Neural cell (in vitro differentiated cells): ENCODE data around the gene HNF1B. TPM values are rescaled to one million over a fixed set of nuclear protein-coding genes. Genes with fewer than 3 reads are reported as not detected.

Experiments
- H2AFZ ChIP-seq: fragments of 200-600, 300-800 bp; sonication (generic), shearing (Covaris generic); 2 replicates; pipeline ENCODE4 v1.6.0; 2014; ENCODE audit warnings: low read depth, mild to moderate bottlenecking, antibody characterized with exemption, low read length, moderate library complexity
- H3F3A ChIP-seq: fragments of 200-600 bp; shearing (Covaris generic); 2 replicates; pipeline ENCODE4 v1.6.1; 2016; ENCODE audit warnings: mild to moderate bottlenecking, moderate library complexity, mixed read lengths, antibody characterized with exemption, low read length; ENCODE audit not compliant: insufficient read depth, poor library complexity, severe bottlenecking
- H3K27ac ChIP-seq: fragments of 200-600, 300-800 bp; sonication (generic), shearing (Covaris generic); 2 replicates; pipeline ENCODE4 v1.5.1; 2014; ENCODE audit warnings: mild to moderate bottlenecking, low read length, moderate library complexity
- H3K27me3 ChIP-seq: fragments of 300-800, 200-600 bp; sonication (generic), shearing (Covaris generic); 2 replicates; pipeline ENCODE4 v1.6.0; 2014; ENCODE audit warnings: mild to moderate bottlenecking, low read depth, low read length, moderate library complexity; ENCODE audit not compliant: insufficient read depth
- H3K36me3 ChIP-seq: fragments of 300-800, 200-600 bp; sonication (generic), shearing (Covaris generic); 2 replicates; pipeline ENCODE4 v1.5.1; 2014; ENCODE audit warnings: mild to moderate bottlenecking, antibody characterized with exemption, low read length, moderate library complexity; ENCODE audit not compliant: insufficient read depth
- H3K4me2 ChIP-seq: fragments of 300-800, 200-600 bp; sonication (generic), shearing (Covaris generic); 2 replicates; pipeline ENCODE4 v1.6.0; 2014; ENCODE audit warnings: mild to moderate bottlenecking, low read length
- H3K4me3 ChIP-seq: fragments of 300-800, 200-600 bp; sonication (generic), shearing (Covaris generic); 2 replicates; pipeline ENCODE4 v1.5.1; 2014; ENCODE audit warnings: mild to moderate bottlenecking, low read length, moderate library complexity
- H3K79me2 ChIP-seq: fragments of 200-600 bp; shearing (Covaris generic); replicated peaks from 2 replicates; pipeline ENCODE4 v1.6.0; 2014; ENCODE audit warnings: mild to moderate bottlenecking, low read length, moderate library complexity; ENCODE audit not compliant: insufficient read depth
- H3K9ac ChIP-seq: fragments of 300-800, 200-600 bp; sonication (generic), shearing (Covaris generic); 2 replicates; pipeline ENCODE4 v1.6.1; 2016; ENCODE audit warnings: mild to moderate bottlenecking, low read length, mixed read lengths
- H3K9me2 ChIP-seq: fragments of 200-600 bp; shearing (Covaris generic); 2 replicates; pipeline ENCODE4 v1.6.1; 2016; ENCODE audit warnings: mild to moderate bottlenecking, low read length, mixed read lengths; ENCODE audit not compliant: insufficient read depth
- H3K9me3 ChIP-seq: fragments of 200-600, 300-800 bp; sonication (generic), shearing (Covaris generic); 2 replicates; pipeline ENCODE4 v1.6.1; 2016; ENCODE audit warnings: mild to moderate bottlenecking, mixed run types, low read length, moderate library complexity, mixed read lengths
- H4K20me1 ChIP-seq: fragments of 200-600 bp; shearing (Covaris generic); 2 replicates; pipeline ENCODE4 v1.6.1; 2016; ENCODE audit warnings: mild to moderate bottlenecking, mixed run types; ENCODE audit not compliant: insufficient read depth
- EP300 ChIP-seq: fragments of 450-650 bp; conservative IDR thresholded peaks from 2 replicates; pipeline ENCODE4 v1.6.1; 2014; ENCODE audit warnings: antibody characterized with exemption, mild to moderate bottlenecking, moderate library complexity; ENCODE audit not compliant: poor library complexity, severe bottlenecking
- EZH2 ChIP-seq: fragments of 200-600, 300-800 bp; shearing (Covaris generic), sonication (generic); IDR thresholded peaks from 2 replicates; pipeline ENCODE4 v1.6.1; 2014; ENCODE audit warnings: antibody characterized with exemption, low read length, borderline replicate concordance, mild to moderate bottlenecking; ENCODE audit not compliant: insufficient read depth, poor library complexity, severe bottlenecking
- MXI1 ChIP-seq: fragments of 450-650 bp; conservative IDR thresholded peaks from 2 replicates; pipeline ENCODE4 v1.6.1; 2014; ENCODE audit warnings: antibody characterized with exemption, mild to moderate bottlenecking; ENCODE audit not compliant: poor library complexity, severe bottlenecking
- POLR2AphosphoS5 ChIP-seq: IDR thresholded peaks from 2 replicates; pipeline ENCODE4 v1.6.1; 2012
- RAD21 ChIP-seq: fragments of 450-650 bp; conservative IDR thresholded peaks from 2 replicates; pipeline ENCODE4 v1.6.1; 2014; ENCODE audit warnings: antibody characterized with exemption, mild to moderate bottlenecking, moderate library complexity
- REST ChIP-seq: IDR thresholded peaks from 2 replicates; pipeline ENCODE4 v1.6.1; 2012; ENCODE audit warnings: borderline replicate concordance
- SMC3 ChIP-seq: fragments of 450-650 bp; conservative IDR thresholded peaks from 2 replicates; pipeline ENCODE4 v1.6.1; 2014; ENCODE audit warnings: antibody characterized with exemption, mild to moderate bottlenecking, moderate library complexity; ENCODE audit not compliant: poor library complexity
- TAF1 ChIP-seq: IDR thresholded peaks from 2 replicates; pipeline ENCODE4 v1.6.1; 2012; ENCODE audit warnings: low read depth
- polyA plus RNA-seq: library from polyadenylated mRNA; depleted of rRNA; stranded (reverse); fragments of >200 nt; gene quantifications from 2 replicates; pipeline ENCODE4 v1.2.3, GENCODE V29; 2014
- TF ChIP-seq, protein P1 (sequence below): fragments of 450-650 bp; IDR thresholded peaks from 2 replicates; pipeline ENCODE4 v1.5.1; 2014; ENCODE audit warnings: antibody characterized with exemption, mild to moderate bottlenecking, moderate library complexity; ENCODE audit not compliant: poor library complexity, severe bottlenecking

Gene HNF1B
- polyA plus RNA-seq, 1 donor from 2014 or later = not detected

GRCh38 chr17:37651849-37652248 lies 93.0 kb downstream of the HNF1B start:
- Histone ChIP-seq H3K79me2 (no peaks in the 10 kb centered on the region), H3F3A (no peaks in the 10 kb centered on the region), H3K9me2 (no peaks in the 10 kb centered on the region), H3K27ac (no peak overlapping the region), H3K36me3 (no peaks in the 10 kb centered on the region), H3K9ac (no peak overlapping the region), H4K20me1 (no peaks in the 10 kb centered on the region), H3K4me2 (no peak overlapping the region), H3K4me3 (no peak overlapping the region), H3K9me3 (no peaks in the 10 kb centered on the region), H3K27me3 (peaks cover 4% of the 10 kb centered on the region), H2AFZ (no peak overlapping the region)
- TF ChIP-seq EP300 (no peak), POLR2AphosphoS5 (no peak), EZH2 (no peak), RAD21 (no peak), REST (no peak), MXI1 (no peak), TAF1 (no peak), SMC3 (no peak)
- TF ChIP-seq, protein P1, sequence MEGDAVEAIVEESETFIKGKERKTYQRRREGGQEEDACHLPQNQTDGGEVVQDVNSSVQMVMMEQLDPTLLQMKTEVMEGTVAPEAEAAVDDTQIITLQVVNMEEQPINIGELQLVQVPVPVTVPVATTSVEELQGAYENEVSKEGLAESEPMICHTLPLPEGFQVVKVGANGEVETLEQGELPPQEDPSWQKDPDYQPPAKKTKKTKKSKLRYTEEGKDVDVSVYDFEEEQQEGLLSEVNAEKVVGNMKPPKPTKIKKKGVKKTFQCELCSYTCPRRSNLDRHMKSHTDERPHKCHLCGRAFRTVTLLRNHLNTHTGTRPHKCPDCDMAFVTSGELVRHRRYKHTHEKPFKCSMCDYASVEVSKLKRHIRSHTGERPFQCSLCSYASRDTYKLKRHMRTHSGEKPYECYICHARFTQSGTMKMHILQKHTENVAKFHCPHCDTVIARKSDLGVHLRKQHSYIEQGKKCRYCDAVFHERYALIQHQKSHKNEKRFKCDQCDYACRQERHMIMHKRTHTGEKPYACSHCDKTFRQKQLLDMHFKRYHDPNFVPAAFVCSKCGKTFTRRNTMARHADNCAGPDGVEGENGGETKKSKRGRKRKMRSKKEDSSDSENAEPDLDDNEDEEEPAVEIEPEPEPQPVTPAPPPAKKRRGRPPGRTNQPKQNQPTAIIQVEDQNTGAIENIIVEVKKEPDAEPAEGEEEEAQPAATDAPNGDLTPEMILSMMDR = no peak

DNA sequence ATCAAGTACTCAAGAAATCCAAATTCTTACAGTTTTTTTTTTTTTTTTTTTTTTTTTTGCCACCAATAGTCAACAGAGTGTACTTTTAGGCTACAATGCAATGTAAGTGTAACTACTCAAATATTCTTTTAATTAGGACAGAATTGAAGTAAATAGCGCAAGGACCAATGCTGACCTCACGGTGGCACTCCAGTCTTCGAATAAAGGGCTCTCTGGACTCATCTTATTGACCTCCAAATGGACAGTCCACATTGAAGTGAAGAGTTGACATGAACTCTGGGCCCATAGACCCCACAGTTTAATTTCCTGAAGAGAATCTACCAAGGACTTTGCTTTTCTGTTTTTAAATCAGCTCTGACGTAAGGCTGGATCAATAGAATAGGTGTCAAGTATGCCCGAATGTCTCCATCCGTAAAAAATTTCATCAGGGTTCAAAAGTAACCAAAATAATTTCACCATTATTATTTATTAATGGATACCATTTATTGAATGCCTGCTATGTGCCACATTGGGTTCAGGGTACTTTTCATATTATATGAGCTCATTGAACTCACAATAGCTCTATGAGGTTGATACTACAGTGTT lies 94.3 kb downstream of the HNF1B start:
- H3K36me3 ChIP-seq = no peaks in the 10 kb centered on the region
- H3F3A ChIP-seq = no peaks in the 10 kb centered on the region
- H3K4me2 ChIP-seq = no peak overlapping the region
- TF ChIP-seq SMC3 = peak; percentile 46
- TF ChIP-seq, protein P1 = peak; percentile 49
- peak; percentile 54 for TF ChIP-seq RAD21
- no peak for TF ChIP-seq EZH2
- TF ChIP-seq POLR2AphosphoS5 = no peak
- no peak overlapping the region for H3K27ac ChIP-seq
- H3K9ac ChIP-seq = no peak overlapping the region
- H3K9me2 ChIP-seq = no peaks in the 10 kb centered on the region
- no peak overlapping the region for H2AFZ ChIP-seq
- no peak overlapping the region for H3K4me3 ChIP-seq
- no peaks in the 10 kb centered on the region for H3K9me3 ChIP-seq
- no peaks in the 10 kb centered on the region for H4K20me1 ChIP-seq
- peaks cover 11% of the 10 kb centered on the region for H3K27me3 ChIP-seq
- H3K79me2 ChIP-seq = no peaks in the 10 kb centered on the region
